22Rv1 (cell line): ENCODE data around the gene AMN.

ENCODE experiments used
- ZFX ChIP-seq: fragments of 450-650 bp; IDR thresholded peaks from 2 replicates; pipeline ENCODE4 v1.6.1; 2017; ENCODE audit warnings: antibody characterized with exemption, borderline replicate concordance
- TF ChIP-seq, protein P1 (sequence below): fragments of 450-650 bp; IDR thresholded peaks from 2 replicates; pipeline ENCODE4 v1.5.1; 2017; ENCODE audit warnings: mild to moderate bottlenecking

- TF ChIP-seq, protein P1, sequence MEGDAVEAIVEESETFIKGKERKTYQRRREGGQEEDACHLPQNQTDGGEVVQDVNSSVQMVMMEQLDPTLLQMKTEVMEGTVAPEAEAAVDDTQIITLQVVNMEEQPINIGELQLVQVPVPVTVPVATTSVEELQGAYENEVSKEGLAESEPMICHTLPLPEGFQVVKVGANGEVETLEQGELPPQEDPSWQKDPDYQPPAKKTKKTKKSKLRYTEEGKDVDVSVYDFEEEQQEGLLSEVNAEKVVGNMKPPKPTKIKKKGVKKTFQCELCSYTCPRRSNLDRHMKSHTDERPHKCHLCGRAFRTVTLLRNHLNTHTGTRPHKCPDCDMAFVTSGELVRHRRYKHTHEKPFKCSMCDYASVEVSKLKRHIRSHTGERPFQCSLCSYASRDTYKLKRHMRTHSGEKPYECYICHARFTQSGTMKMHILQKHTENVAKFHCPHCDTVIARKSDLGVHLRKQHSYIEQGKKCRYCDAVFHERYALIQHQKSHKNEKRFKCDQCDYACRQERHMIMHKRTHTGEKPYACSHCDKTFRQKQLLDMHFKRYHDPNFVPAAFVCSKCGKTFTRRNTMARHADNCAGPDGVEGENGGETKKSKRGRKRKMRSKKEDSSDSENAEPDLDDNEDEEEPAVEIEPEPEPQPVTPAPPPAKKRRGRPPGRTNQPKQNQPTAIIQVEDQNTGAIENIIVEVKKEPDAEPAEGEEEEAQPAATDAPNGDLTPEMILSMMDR = no peak
- no peak for TF ChIP-seq ZFX
These were observed 3.2 kb downstream of the AMN start for GRCh38 chr14:102925646-102926045.
